Sigmoid colon (tissue), 7 donors: ENCODE measurements around the gene KRTCAP2. TPM values are rescaled to one million over a fixed set of nuclear protein-coding genes. Genes with fewer than 3 reads are reported as not detected.
"Not testable (repeated sequence)": the region's sequence is repeated elsewhere in the genome, so short reads cannot be mapped to it uniquely, and the experiment has no call there.

Experiments
- DNase-seq: peaks from one replicate; pipeline ENCODE4 v3.0.0-alpha.2; 2019
- H3K27ac ChIP-seq, 4 donors: fragments of 200-600 bp; sonication (generic); one replicate each; pipeline ENCODE4 v1.5.1; 2016 to 2019; ENCODE audit warnings: mild to moderate bottlenecking in 1 of 4
- H3K27me3 ChIP-seq, 3 donors: fragments of 200-600 bp; sonication (generic); one replicate each; pipeline ENCODE4 v1.5.1; 2019; ENCODE audit warnings: mild to moderate bottlenecking in 1 of 3
- H3K36me3 ChIP-seq, 4 donors: fragments of 200-600 bp; sonication (generic); one replicate each; pipeline ENCODE4 v1.5.1; 2016 to 2019
- H3K4me1 ChIP-seq, 4 donors: fragments of 200-600 bp; sonication (generic); one replicate each; pipeline ENCODE4 v1.5.1; 2017 to 2019
- H3K4me3 ChIP-seq, 4 donors: fragments of 200-600 bp; sonication (generic); one replicate each; pipeline ENCODE4 v1.5.1; 2017 to 2019; ENCODE audit warnings: mild to moderate bottlenecking in 2 of 4, moderate library complexity in 1 of 4
- H3K9me3 ChIP-seq, 4 donors: fragments of 200-600 bp in 3 of 4; sonication (generic) in 3 of 4; one replicate each; pipeline versions ENCODE4 v1.5.1 to v1.6.1; 2013 to 2019
- EP300 ChIP-seq, 4 donors: sonication (generic); formaldehyde crosslinking; IDR thresholded peaks; one replicate each; pipeline ENCODE4 v1.6.1; 2017; ENCODE audit warnings: antibody characterized with exemption in 4 of 4
- POLR2A ChIP-seq, 2 donors: fragments of 450-650 bp; IDR thresholded peaks; one replicate each; pipeline ENCODE4 v1.6.1; 2016; ENCODE audit warnings: antibody characterized with exemption in 2 of 2, mild to moderate bottlenecking in 2 of 2, moderate library complexity in 2 of 2
- POLR2AphosphoS5 ChIP-seq, 4 donors: sonication (generic); formaldehyde crosslinking; IDR thresholded peaks; one replicate each; pipeline ENCODE4 v1.6.1; 2017; ENCODE audit warnings: antibody characterized with exemption in 4 of 4
- WGBS, 2 donors: extraction: QIAGEN DNeasy Blood & Tissue Kit; methylation state at CpG; one replicate each; pipeline ENCODE4 v1.1.7; 2013; 5-methylcytosine and 5-hydroxymethylcytosine counted together
- intact Hi-C: fragments of 100-400 bp; cut with DNase I; formaldehyde crosslinking; loops from one replicate; pipeline ENCODE4 v1.15.1; 2023
- polyA plus RNA-seq, 3 donors: library from polyadenylated mRNA; stranded (reverse); fragments of 200-250 nt; gene quantifications; one replicate each; pipeline ENCODE4 v1.2.3, GENCODE V29; 2013
- total RNA-seq, 4 donors: library from RNA; depleted of rRNA; stranded (reverse); fragments of >200 nt; gene quantifications; one replicate each; pipeline ENCODE4 v1.1.0, GENCODE V29; 2016
- TF ChIP-seq, protein P1 (sequence below), 4 experiments: fragments of 450-650 bp in 3 of 4; fragments of 200-600 bp in 1 of 4; IDR thresholded peaks; one replicate each; pipeline ENCODE4 v1.5.1; 2016 to 2019; ENCODE audit warnings: antibody characterized with exemption in 4 of 4, mild to moderate bottlenecking in 3 of 4, moderate library complexity in 2 of 4
- donor health status: healthy with polysubstance abuse.
- donor health status: Bipolar disorder and iron deficiency.
- donor health status: healthy.

Gene KRTCAP2
- total and polyA plus RNA-seq, 7 donors = 72.9 to 245 (median 113) TPM

DNA sequence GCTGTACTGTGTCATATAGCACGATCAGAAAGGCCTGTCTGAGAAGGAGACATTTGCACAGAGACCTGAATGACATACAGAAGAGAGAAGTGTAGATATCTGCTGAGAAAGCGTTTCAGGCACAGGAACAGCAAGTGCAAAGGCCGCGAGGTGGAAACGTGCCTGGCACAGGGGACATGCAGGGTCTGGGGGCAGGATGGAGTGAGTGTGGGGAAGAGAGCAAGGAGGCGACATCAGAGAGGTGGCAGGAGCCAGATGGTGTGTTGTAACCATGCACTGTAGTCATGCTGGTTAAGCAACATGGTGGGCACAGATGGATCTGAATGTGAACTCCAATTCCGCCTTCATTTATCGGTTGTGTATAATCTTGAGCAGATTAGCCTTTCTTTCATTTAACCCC lies 13.0 kb downstream of the KRTCAP2 start:
- TF ChIP-seq, protein P1, sequence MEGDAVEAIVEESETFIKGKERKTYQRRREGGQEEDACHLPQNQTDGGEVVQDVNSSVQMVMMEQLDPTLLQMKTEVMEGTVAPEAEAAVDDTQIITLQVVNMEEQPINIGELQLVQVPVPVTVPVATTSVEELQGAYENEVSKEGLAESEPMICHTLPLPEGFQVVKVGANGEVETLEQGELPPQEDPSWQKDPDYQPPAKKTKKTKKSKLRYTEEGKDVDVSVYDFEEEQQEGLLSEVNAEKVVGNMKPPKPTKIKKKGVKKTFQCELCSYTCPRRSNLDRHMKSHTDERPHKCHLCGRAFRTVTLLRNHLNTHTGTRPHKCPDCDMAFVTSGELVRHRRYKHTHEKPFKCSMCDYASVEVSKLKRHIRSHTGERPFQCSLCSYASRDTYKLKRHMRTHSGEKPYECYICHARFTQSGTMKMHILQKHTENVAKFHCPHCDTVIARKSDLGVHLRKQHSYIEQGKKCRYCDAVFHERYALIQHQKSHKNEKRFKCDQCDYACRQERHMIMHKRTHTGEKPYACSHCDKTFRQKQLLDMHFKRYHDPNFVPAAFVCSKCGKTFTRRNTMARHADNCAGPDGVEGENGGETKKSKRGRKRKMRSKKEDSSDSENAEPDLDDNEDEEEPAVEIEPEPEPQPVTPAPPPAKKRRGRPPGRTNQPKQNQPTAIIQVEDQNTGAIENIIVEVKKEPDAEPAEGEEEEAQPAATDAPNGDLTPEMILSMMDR (IDR thresholded peaks at IDR 0.05) = no peak
- TF ChIP-seq POLR2A (IDR thresholded peaks at IDR 0.05) = no peak
- TF ChIP-seq EP300 (IDR thresholded peaks at IDR 0.05) = no peak
- TF ChIP-seq POLR2AphosphoS5 (IDR thresholded peaks at IDR 0.05) = no peak
- intact Hi-C loops = no loop called here
- WGBS, 2 donors = 80 to 89% methylated on average over 8 of the region's 8 CpGs
- no peaks in the 10 kb centered on the region for H3K36me3 ChIP-seq
- no peaks in the 10 kb centered on the region for H3K4me1 ChIP-seq
- H3K27ac ChIP-seq = no peak overlapping the region
- H3K4me3 ChIP-seq = no peak overlapping the region
- no peaks in the 10 kb centered on the region for H3K9me3 ChIP-seq
- no peaks in the 10 kb centered on the region for H3K27me3 ChIP-seq
- peak; percentile 34 for DNase-seq

DNA sequence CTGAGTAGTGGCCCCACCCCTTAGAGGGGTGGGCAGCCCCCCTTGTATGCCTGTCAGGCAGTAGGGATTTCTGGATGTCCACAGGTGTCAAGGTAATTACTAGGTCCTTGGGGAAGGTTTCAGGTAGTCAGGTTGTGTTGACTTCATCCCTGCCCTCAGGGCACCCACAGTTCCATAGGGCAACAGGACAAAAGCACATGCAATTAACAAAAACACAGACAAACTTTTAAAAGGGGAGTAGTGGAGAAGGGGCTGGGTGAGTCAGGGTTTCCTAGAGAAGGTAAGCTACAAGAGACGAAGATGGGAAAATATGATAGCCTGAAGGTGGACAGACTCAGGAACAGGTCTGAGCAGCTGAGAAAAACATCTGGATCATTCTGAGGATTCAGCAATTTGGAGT lies 14.1 kb downstream of the KRTCAP2 start:
- 71 to 77% methylated on average over 1 of the region's 1 CpG for WGBS, 2 donors
- TF ChIP-seq EP300 (IDR thresholded peaks at IDR 0.05) = no peak
- TF ChIP-seq, protein P1 (IDR thresholded peaks at IDR 0.05) = no peak
- no peak for TF ChIP-seq POLR2AphosphoS5 (IDR thresholded peaks at IDR 0.05)
- no peak for TF ChIP-seq POLR2A (IDR thresholded peaks at IDR 0.05)
- intact Hi-C loops = no loop called here
- Histone ChIP-seq H3K4me3 (no peak overlapping the region), H3K27me3 (no peaks in the 10 kb centered on the region), H3K36me3 (no peaks in the 10 kb centered on the region), H3K27ac (no peak overlapping the region), H3K9me3 (no peaks in the 10 kb centered on the region), H3K4me1 (no peaks in the 10 kb centered on the region)
- DNase-seq = peak; percentile 24

DNA sequence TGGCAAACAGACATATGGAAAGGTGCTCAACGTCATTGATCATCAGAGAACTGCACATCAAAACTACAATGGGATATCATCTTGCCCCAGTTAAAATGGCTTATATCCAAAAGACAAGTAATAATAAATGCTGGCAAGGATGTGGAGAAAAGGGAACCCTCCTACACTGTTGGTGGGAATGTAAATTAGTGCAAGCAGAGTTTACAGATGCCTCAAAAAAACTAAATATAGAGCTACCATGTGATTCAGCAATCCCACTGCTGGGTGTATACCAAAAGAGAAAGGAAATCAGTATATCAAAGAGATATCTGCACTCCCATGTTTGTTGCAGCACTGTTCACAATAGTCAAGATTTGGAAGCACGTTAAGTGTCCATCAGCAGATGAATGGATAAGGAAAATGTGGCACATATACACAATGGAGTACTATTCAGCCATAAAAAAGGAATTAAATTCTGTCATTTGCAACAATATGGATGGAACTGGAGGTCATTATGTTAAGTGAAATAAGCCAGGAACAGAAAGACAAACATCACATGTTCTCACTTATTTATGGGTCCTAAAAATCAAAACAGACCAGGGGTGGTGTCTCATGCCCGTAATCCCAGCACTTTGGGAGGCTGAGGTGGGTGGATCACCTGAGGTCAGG lies 17.0 kb downstream of the KRTCAP2 start:
- H3K36me3 ChIP-seq, DNase-seq, H3K27me3 ChIP-seq, intact Hi-C loops, H3K4me1 ChIP-seq, H3K27ac ChIP-seq, H3K4me3 ChIP-seq, H3K9me3 ChIP-seq: not testable (repeated sequence)
- 69 to 79% methylated on average over 3 of the region's 3 CpGs for WGBS, 2 donors

DNA sequence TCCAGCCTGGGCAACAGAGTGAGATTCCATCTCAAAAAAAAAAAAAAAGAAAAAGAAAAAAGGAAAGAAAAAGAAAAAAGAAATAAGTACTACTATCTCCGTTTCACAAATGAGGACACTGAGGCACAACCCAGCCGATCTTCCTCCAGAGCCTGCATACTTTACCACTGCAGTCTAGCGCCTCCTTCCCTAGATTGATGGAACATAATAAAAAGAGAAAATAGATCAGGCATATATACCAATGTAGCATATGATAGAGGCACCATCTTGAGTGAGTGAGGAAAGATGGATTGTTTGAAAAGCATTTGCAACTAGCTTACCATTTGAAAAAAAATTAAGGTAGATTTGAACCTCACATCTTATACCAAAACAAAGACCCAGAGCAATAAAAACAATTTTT lies 27.6 kb downstream of the KRTCAP2 start:
- Histone ChIP-seq H3K4me3 (no peak overlapping the region), H3K4me1 (peaks cover 0 to 2% (median under 1%) of the 10 kb centered on the region in 4 donors), H3K27ac (no peak overlapping the region), H3K27me3 (no peaks in the 10 kb centered on the region), H3K36me3 (no peaks in the 10 kb centered on the region), H3K9me3 (no peaks in the 10 kb centered on the region)
- TF ChIP-seq POLR2A (IDR thresholded peaks at IDR 0.05) (no peak), EP300 (IDR thresholded peaks at IDR 0.05) (no peak), POLR2AphosphoS5 (IDR thresholded peaks at IDR 0.05) (no peak)
- TF ChIP-seq, protein P1 (IDR thresholded peaks at IDR 0.05) = no peak
- WGBS, 2 donors = 74 to 90% methylated on average over 3 of the region's 3 CpGs
- no peak for DNase-seq
- intact Hi-C loops = no loop called here

DNA sequence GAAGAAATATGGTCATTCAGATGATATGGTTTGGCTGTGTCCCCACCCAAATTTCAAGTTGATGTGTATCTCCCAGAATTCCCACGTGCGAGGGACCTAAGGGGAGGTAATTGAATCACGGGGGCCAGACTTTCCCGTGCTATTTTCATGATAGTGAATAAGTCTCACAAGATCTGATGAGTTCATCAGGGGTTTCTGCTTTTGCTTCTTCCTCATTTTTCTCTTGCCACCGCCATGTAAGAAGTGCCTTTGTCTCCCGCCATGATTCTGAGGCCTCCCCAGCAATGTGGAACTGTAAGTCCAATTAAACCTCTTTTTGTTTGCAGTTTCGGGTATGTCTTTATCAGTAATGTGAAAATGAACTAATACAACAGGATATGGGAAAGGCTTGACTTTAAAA lies 31.4 kb downstream of the KRTCAP2 start:
- Histone ChIP-seq H3K9me3 (no peaks in the 10 kb centered on the region), H3K36me3 (peaks cover 0 to 6% (median 0%) of the 10 kb centered on the region in 4 donors), H3K27ac (no peak overlapping the region), H3K27me3 (no peaks in the 10 kb centered on the region), H3K4me3 (no peak overlapping the region), H3K4me1 (peaks cover 0 to 33% (median 25%) of the 10 kb centered on the region in 4 donors)
- no peak for DNase-seq
- TF ChIP-seq POLR2AphosphoS5 (IDR thresholded peaks at IDR 0.05) (no peak), EP300 (IDR thresholded peaks at IDR 0.05) (no peak), POLR2A (IDR thresholded peaks at IDR 0.05) (no peak)
- TF ChIP-seq, protein P1 (IDR thresholded peaks at IDR 0.05) = no peak
- WGBS, 2 donors = 79 to 82% methylated on average over 7 of the region's 7 CpGs
- intact Hi-C loops = no loop called here
